HG03097 (cell line): ENCODE measurements around the gene VASP.
A peak's percentile ranks its signal among the peaks of the same experiment; 100 is the strongest.
"Not testable (repeated sequence)": the region's sequence is repeated elsewhere in the genome, so short reads cannot be mapped to it uniquely, and the experiment has no call there.

Source experiments
- ATAC-seq: cut with Tn5 transposase; IDR thresholded peaks from one replicate; pipeline ENCODE4 v1.9.1; 2021; ENCODE audit not compliant: unreplicated experiment, low FRiP score

Gene VASP

GRCh38 chr19:45496349-45496953 is 10.8 kb upstream of the VASP start:
- peak; percentile 9 for ATAC-seq

- ATAC-seq, result no peak
Measured at GRCh38 chr19:45497791-45498190, 9.5 kb upstream of the VASP start.

- ATAC-seq, result no peak
Measured at GRCh38 chr19:45498411-45499195, 8.7 kb upstream of the VASP start, which contains the start of gene PPM1N. Gene PPM1N (plus strand): TSS chr19:45498443. CDS start chr19:45498473, 30 bp downstream.

GRCh38 chr19:45499196-45500180 is 7.8 kb upstream of the VASP start:
- ATAC-seq, result no peak

GRCh38 chr19:45500918-45501729 is 6.2 kb upstream of the VASP start:
- ATAC-seq, result no peak

GRCh38 chr19:45501730-45502014 is 5.6 kb upstream of the VASP start:
- no peak for ATAC-seq

- no peak for ATAC-seq
Measured at GRCh38 chr19:45502111-45502510, 5.2 kb upstream of the VASP start.

GRCh38 chr19:45503909-45504308 is 3.4 kb upstream of the VASP start:
- no peak for ATAC-seq

GRCh38 chr19:45505151-45505995 is 1.9 kb upstream of the VASP start:
- ATAC-seq, result no peak

GRCh38 chr19:45505996-45506245 is 1.4 kb upstream of the VASP start:
- no peak for ATAC-seq

- peak; percentile 42 for ATAC-seq
Measured at GRCh38 chr19:45506246-45506988, 862 bp upstream of the VASP start.

GRCh38 chr19:45507872-45508416 is 665 bp downstream of the VASP start:
- no peak for ATAC-seq

- ATAC-seq, result peak; percentile 6
Measured at GRCh38 chr19:45508417-45508860, 1.2 kb downstream of the VASP start.

GRCh38 chr19:45508861-45509691 is 1.8 kb downstream of the VASP start:
- peak; percentile 30 for ATAC-seq

GRCh38 chr19:45509692-45510015 is 2.4 kb downstream of the VASP start:
- ATAC-seq, result no peak

- ATAC-seq, result not testable (repeated sequence)
Measured at GRCh38 chr19:45510352-45510751, 3.1 kb downstream of the VASP start.

- no peak for ATAC-seq
Measured at GRCh38 chr19:45511074-45511473, 3.8 kb downstream of the VASP start.

GRCh38 chr19:45512881-45513483 is 5.7 kb downstream of the VASP start:
- no peak for ATAC-seq
